Iris pigment epithelial cell (primary cell): ENCODE measurements around the gene UBE2V1.
"Not testable (repeated sequence)": the region's sequence is repeated elsewhere in the genome, so short reads cannot be mapped to it uniquely, and the experiment has no call there.

Source experiments
- DNase-seq: peaks from one replicate; pipeline ENCODE4 v3.0.0-alpha.2; 2011; ENCODE audit warnings: low read depth

Gene UBE2V1

DNA sequence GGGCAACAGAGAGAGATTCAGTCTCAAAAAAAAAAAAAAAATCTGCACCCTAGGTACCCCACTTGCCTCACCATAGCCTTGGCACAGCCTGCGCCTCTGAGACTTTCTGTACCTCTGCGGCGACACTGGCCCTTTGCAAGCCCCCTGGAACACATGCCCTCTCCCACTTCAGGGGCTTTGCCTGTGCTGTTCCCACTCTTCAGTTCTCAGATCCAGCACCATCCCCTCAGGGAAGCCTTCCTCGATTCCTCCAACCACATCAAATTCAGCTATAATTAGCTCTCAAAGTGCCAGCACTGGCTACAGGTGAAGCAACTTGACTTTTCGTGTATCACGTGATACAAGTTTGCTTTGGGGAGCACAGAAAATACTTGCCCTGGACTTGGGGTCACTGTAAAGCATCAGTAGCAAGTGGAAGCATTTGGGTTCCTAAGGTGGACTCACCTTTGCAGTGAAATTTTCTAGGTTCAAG lies 2.1 kb upstream of the UBE2V1 start:
- no peak for DNase-seq

DNA sequence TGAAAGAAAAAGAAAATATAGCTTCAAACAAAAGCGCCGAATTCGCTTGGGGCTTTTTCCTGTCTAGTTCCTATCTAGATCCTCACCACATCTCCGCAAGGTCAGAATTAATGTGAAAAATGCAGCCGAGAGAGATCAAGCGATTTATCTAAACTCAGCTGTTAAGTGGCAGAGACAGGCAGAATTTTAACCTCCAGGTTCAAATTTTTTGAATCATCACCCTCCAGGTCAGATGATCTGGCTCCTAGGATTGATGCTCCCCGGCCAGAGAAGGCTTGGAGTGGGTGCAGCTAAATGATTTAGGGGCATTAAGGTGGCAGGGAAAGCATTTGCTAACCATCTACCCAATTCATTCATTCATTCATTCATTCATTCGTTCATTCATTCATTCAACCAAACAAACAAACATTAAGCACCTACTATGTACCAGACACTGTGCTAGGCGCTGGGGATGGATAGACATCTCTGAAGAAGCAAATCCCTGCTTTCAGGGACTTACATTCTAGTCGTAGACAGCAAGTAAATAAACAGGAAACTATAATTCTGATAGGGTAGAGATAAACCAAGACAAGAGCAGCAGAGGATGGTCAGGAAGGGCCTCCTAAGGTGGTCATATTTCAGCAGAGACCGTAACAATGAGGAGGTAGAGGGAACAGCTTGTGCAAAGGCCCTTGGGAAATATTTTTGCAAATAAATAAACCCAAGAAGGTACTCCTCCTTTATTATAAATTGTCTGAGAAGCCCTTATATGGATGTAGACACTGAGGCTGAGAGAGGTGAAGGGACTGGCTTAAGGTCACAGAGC lies 672 bp upstream of the UBE2V1 start:
- peak; percentile 38 for DNase-seq

DNA sequence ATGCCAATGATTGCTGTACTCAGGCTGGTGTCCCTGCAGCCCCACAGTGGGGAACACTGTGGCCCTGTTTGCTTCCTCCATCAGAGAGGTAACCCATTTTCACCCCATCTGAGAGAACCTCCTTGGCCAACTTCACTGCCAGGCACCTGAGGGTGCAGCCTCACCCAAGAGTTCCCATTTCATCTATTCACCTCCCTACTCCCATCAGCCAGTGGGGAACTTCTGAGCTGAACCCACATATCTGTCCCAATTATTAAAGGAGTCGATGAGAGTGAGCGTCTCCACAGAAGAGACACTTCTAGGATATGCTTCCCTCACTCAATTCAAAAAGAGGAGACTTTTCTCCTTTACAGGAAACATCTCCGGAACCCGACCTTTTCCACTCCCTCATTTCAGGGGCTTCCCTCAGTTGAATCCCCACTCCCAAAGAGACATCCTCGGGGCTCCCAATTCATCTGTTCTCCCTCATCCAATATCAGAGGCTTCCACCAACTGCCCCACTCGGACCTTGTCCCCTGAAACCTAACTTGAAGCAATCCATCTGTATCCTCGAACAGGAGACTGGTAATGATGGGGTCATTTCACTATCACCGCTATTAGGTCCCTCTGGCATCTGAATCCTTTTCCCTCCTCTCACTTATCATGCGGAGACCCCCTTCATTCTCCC lies 988 bp downstream of the UBE2V1 start:
- no peak for DNase-seq

DNA sequence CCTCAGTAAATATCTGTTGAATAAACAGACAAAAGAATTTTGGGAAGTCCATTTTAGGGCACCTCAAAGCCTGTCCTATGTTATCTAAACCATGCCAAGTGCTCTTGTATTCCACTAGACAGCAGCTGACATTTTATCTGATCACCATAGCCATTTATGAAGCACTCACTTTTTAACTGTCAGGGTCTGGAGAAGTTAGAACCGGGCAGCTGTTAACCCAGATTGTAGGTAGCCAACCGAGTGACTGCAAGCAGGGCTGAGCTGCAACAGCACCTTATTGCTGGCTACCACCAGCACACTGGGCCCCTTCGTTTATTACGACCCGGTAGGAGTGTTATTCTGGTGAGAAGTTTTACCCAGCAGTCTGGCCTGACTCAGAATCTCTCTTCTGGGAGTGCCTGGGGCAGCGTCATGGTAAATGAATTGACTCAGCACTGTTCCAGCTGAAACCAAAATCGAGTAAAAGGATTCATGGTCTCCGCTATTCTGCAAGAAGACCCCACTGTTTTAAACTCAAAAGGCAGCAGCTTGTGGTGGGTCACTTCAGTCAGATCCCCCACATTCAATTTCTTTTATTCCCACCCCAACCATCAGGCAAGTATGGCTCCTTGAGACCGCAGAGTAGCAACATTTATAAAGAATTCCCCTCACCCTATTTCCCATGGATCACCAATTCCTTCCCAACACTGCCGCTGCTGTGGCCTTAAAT lies 1.7 kb downstream of the UBE2V1 start:
- peak; percentile 77 for DNase-seq

DNA sequence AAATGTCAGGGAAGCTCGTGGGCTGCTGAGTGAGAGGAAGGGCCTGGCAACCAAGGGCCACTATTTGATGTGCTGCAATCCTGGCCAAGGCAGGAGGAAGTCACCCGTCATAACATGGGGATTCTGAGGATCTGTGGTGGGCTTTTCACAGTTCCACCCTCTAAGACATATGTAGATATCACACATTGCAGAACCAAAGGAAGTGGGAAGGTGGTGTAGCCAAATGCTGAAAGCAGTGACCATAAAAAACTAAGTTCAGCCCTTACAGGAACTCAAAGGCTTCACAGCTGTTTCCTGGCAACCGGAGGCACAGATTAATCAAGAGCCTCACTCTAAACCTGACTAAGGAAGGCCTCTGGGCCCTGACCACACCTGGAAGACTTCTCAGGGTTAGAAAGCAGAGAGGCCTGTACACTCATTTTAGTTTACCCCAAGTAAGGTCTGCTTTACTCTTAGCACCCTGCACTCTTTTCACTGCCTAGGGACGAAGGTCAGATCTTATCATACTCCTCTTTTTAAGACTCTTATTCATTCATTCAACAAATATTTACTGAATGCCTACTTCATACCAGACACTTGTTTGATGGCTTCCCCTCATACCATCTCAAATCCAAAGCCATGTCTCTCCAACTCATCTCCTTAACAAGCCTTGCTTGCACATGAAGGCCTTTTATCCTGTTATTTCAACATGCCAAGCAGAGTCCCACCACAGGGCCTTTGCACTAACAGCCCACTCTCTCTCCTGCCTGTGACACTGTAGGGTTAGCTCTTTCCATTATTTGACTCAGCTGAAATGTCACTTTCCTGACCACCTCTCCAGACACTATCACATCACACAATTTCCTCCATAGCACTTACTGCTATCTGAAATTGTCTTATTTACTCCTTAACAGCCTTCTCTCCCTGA lies 2.6 kb downstream of the UBE2V1 start:
- DNase-seq = peak; percentile 67

DNA sequence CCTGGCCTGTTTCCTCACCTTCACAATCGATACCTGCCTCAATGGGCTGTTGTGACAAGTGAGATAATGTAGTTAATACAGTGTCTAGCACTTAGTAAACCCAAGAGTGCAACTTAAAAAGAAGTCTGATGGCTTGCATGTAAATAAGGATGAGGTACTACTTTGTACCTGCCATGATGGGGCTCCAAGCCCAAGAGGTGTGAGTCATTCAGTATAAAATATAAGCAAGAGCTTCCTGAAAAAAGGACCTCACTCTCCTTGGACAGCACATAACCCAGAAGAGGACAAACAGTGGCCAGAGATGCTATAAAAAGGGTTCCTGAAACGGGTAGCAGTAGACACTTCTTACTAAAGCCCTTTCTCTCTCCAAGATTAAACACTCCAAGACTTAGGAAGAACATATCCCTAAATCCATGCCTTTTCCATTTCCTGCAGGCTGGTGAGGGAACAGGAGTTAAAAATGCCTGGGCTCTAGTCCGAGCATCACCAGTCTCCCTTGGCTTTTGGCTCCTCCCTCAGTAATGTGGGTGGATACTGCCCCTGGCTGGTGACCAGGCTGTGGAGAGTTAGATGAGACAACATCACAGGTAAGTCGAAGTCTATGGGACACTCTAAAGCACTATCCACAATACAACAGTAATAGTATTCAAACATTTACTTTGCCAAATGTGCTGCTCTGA lies 4.3 kb downstream of the UBE2V1 start:
- no peak for DNase-seq

DNA sequence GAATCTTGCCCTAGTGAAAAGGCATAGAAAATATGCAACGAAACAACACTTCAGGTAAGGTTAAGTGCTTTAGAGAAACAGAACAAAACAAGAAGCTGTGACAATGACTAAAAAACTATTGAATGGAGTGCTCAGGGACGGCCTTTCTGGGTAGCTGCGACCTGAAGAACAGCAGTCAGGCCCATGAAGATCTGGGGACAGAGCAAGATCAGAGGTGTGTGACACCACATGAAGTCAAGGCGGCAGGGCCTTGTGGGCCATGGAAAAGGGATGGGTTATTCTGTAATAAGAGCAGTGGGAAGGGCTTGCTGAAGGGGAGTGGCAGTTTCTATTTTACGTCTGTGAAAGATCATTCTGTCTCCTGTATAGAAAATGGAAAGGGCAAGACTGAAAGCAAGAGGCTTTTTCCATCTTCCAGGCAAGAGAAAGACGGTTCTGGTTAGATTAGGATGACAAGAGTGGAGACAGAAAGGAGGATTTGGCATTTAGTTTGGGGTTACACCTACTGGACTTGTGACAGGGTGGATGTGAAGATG lies 5.1 kb downstream of the UBE2V1 start:
- DNase-seq = no peak

DNA sequence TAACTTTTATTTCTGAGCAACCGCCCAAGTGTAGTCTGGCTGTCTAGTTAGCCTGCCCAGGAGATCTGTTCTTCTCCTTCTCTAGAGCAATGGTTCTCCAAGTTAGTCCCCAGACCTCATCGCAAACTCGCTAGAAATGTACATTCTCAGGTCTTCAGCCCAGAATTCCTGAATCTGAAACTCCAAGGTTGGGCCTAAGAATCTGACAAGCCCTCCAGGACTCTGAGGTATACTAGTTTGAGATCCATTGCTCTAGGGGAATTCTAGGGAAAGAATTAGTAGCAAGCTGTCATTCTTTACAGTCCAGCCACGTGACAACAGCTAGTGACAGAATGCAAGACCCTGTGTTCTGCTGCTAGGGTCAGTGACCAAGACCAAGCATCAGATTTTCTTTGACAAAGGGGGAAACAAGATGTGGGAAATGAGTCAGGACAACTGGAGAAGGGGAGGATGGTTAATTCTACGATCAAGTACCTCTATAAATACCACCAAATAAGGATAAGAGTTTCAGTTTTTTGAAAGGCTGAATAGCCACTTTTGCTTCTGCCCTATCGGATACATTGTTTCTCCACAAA lies 5.8 kb downstream of the UBE2V1 start:
- DNase-seq = no peak

DNA sequence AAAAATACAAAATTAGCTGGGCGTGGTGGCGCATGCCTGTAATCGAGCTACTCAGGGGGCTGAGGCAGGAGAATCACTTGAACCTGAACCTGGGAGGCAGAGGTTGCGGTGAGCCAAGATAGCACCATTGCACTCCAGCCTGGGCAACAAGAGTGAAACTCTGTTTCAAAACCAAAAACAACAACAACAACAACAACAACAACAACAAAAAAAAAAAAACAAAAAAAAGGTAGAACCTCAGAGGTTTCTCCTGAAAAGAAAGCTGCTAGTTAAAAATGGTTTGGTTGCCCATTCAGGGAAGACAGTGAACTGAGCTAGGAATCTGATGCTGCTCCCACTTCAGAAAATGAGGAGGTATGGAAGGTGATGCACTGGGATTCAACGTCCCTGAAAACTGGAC lies 6.3 kb downstream of the UBE2V1 start:
- DNase-seq = not testable (repeated sequence)

DNA sequence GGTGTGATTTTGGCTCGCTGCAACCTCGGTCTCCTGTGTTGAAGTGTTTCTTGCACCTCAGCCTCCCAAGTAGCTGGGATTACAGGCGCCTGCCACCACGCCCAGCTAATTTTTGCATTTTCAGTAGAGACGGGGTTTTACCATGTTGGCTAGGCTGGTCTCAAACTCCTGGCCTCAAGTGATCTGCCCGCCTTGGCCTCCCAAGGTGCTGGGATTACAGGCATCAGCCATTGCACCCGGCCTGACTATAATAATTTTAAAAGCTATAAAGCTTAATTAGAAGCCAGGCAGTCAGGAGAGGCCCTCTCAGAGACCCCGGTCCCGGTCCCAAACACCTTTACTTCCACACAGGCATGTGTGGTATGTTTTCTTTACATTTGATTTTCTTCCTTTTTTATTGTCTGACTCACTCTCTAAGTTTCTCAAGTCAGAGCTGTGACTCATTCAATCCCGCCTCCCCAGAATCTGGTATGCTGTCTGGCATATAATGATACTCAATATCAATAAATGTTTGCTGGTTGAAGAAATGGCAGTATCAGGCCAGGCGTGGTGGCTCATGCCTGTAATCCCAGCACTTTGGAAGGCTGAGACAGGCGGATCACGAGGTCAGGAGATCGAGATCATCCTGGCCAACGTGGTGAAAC lies 9.4 kb downstream of the UBE2V1 start:
- peak; percentile 87 for DNase-seq

DNA sequence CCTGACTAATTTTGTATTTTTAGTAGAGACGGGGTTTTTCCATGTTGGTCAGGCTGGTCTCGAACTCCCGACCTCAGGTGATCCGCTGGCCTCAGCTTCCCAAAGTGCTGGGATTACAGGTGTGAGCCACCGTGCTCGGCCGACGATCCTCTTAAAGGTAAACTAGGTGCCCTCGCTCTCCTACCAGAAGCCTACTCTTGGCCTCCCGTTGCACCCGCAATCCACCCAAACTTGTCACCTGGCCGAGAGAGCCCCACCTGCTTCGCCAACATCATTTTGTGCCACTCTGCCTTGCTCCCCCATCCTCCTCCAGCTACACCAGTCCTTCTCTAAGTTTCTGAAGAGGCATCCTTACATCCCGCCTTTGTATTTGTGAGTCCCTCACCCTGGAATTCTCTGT lies 10.4 kb downstream of the UBE2V1 start:
- not testable (repeated sequence) for DNase-seq

DNA sequence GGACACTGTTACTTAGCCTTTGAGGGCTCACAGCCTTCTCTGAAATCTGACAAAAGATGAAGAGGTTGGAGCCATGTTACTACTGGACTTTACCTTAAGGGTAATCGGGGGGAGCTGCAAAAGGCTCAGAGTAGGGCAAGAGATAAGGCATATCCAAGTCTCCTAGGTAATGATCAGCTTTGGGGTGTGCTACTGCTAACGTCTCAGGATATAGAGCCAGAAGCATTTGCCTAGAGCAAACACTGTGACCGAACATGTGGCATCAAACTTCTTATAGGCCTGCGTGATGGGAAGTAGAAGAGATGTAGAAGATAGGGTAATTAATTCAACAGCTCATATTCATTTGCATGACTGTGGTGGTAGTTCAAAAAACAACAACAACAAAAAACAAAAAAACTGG lies 11.1 kb downstream of the UBE2V1 start:
- DNase-seq = no peak

DNA sequence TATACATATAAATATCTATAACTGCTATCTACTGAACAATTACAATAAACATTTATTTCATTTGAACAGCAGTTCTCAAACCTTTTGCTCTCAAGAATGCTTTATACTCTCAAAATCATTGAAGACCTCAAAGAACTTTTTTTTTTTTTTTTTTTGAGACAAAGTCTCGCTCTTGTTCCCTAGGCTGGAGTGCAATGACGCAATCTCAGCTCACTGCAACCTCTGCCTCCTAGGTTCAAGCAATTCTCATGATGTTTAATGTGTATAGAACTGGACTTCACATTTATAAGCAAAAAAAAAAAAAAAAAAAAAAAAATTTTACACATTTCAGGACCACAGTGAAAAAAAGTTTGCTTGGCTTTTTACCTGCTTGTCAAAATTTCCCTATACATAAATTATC lies 11.7 kb downstream of the UBE2V1 start:
- no peak for DNase-seq

DNA sequence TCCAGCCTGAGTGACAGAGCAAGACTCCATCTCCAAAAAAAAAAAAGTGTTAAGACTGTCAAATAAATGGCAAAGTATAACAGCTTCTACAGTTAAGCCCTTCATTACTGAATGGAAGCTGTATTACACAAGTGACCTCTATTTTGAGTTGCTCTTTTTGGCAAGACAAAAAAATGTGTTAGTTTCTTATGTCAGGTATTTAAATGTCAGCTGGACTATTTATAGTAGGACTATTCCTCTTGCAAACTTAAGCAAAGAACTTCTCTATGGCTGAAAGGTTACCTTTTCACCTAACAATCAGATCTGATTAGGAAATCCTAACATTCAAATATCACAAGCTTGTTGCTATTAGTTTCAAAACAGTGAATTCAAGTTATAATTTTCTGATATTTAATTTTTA lies 12.4 kb downstream of the UBE2V1 start:
- no peak for DNase-seq

DNA sequence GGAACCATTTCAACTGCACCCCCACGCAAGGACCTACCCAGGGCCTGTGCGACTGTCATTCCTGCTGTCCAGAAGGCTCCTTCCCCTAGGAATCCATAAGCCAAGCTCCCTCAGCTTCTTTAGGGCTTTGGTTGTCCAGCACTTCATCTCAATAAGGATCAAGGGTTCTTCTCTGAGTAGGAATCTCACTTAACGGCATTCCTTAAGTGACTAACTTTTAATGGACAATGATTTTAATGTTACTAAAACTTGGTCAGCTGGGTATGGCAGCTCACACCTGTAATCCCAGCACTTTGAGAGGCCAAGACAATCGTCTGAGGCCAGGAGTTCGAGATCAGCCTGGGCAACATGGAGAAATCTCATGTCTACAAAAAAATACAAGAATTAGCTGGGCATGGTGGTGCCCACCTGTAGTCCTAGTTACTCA lies 13.4 kb downstream of the UBE2V1 start:
- DNase-seq = no peak

DNA sequence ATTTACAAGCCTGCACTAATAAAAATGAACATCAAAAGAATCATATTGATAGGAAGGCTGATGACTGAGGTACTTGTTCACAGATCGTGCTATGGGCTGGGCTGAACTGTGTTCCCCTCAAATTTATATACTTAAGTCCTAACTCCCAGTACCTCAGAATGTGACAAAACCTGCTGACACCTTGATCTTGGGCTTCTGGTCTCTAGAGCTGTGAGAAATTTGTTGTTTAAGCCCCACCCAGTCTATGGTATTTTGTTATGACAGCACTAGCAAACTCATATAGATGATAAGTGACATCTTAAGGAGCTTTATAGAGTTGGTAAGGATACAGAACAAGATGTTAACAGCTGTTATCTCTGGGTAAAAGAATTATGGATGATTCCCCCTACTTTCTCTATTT lies 13.8 kb downstream of the UBE2V1 start:
- DNase-seq = no peak

DNA sequence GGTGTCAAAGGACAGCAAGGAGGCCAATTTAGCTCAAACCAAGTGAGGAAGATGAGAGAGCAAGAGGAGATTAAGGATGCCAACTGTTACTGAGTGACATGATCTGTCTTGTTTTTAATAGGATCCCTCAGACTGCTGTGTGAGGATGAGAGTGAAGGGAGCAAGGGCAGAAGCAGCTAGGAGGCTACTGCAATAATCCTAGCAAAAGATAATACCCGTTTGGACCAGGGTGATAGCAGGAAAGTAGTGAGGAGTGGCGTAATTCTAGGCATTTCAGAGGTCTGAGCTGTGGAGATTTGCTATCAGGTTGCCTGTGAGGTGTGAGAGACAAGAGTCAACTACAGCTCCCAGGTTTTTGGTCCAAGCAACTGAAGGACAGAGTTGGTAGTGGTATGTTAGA lies 14.7 kb downstream of the UBE2V1 start:
- DNase-seq = no peak

DNA sequence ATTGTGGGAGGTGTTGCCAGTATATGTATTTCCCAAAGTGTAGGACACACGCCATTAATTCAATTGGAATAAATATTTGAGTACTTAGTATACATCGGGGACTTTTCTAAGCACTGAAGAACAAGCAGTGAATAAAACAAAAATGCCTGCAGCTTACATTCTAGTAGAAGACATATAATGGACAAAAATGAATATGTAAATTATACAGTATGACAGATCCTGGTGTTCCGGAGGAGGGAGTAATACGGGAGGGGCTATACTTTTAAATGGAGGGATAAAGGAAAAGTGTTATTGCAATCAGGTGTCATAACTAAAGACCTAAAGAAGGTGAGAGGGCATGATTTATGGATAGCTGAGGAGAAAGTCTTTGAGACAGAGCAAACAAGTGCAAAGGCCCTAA lies 15.1 kb downstream of the UBE2V1 start:
- no peak for DNase-seq

DNA sequence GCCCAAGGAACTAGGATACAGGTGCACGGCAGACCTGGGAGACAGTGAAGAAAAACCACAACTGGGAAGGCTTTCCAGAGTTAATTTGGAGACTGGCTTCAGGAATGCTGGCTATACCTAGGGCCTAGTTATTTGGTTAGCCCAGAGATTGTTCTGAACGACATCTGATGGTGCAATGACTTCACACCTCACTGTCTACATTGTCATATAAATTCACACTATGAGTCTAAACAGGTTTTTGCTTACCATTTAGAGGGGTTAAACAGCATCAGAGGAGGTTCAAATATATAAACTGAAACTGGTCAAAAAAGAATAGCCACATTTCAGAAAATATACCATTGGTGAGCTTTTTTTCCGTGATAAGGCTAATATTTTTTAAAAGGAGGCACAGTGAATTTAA lies 16.7 kb downstream of the UBE2V1 start:
- no peak for DNase-seq

DNA sequence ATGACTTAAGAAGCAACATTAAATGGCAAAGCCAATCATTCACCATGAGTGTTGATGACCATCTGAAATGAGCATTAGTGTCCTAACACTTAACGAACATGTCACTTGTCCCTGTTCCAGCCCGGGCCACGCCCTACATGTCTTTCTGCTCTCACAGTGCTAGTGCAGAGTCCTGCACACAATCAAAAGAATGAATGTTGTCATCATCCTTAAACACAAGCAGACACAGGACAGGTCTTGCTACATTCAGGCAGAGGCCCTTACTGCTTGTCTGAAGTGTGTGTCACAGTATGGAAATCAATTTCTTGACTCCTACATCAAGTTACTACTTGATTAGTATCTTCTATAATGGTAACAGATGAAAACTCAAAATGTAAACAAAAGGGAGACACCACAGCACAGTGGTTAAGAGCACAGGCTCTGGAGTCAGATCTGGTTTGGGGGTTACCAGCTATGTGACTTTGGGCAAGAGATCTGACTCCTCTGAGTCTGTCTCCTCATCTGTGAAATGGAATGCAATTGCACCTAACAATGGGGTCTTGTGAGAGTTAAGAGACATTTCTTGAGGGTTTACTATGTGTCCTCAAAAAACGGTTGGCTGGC lies 17.4 kb downstream of the UBE2V1 start:
- DNase-seq = no peak
